Effector memory CD8-positive, alpha-beta T cell (primary cell): ENCODE results near the gene XRCC5.
A peak's percentile ranks its signal among the peaks of the same experiment; 100 is the strongest.

Experiments used
- ATAC-seq: fragments of 150-1000 bp; cut with Tn5 transposase; replicated peaks from 2 replicates; pipeline ENCODE4 v1.10.0; 2021; ENCODE audit warnings: mild to moderate bottlenecking, moderate library complexity
- DNase-seq, 3 experiments: peaks; one replicate each; pipeline ENCODE4 v3.0.0; 2021
- H3K27ac Mint-ChIP-seq, 2 donors: one replicate each; pipeline ENCODE4 v1.8.0; 2022; ENCODE audit warnings: mild to moderate bottlenecking in 2 of 2, mixed read lengths in 2 of 2, moderate library complexity in 2 of 2
- H3K27me3 Mint-ChIP-seq, 2 donors: one replicate each; pipeline ENCODE4 v1.8.0; 2022; ENCODE audit warnings: mixed read lengths in 2 of 2
- H3K36me3 Mint-ChIP-seq: one replicate; pipeline ENCODE4 v1.8.0; 2022; ENCODE audit warnings: mild to moderate bottlenecking, moderate library complexity, mixed read lengths; ENCODE audit not compliant: insufficient read depth
- H3K4me1 Mint-ChIP-seq, 2 donors: one replicate each; pipeline ENCODE4 v1.8.0; 2022; ENCODE audit warnings: low read depth in 2 of 2, mixed read lengths in 2 of 2
- H3K4me3 Mint-ChIP-seq, 2 donors: one replicate each; pipeline ENCODE4 v1.8.0; 2022; ENCODE audit warnings: mild to moderate bottlenecking in 2 of 2, mixed read lengths in 2 of 2, moderate library complexity in 2 of 2
- H3K9me3 Mint-ChIP-seq, 2 donors: one replicate each; pipeline ENCODE4 v1.8.0; 2022; ENCODE audit warnings: mixed read lengths in 2 of 2

Gene XRCC5

GRCh38 chr2:216159144-216159543 lies 50.0 kb downstream of the XRCC5 start:
- peaks cover 7 to 23% of the 10 kb centered on the region in 2 donors for H3K4me1 Mint-ChIP-seq
- peaks cover 83% of the 10 kb centered on the region for H3K36me3 Mint-ChIP-seq
- DNase-seq (no peak), ATAC-seq (no peak)
- no peaks in the 10 kb centered on the region for H3K27me3 Mint-ChIP-seq
- H3K27ac Mint-ChIP-seq = peak overlapping the region; percentile 53 to 56
- no peaks in the 10 kb centered on the region for H3K9me3 Mint-ChIP-seq
- no peak overlapping the region for H3K4me3 Mint-ChIP-seq

GRCh38 chr2:216159646-216160045 lies 50.5 kb downstream of the XRCC5 start:
- no peaks in the 10 kb centered on the region for H3K9me3 Mint-ChIP-seq
- no peaks in the 10 kb centered on the region for H3K27me3 Mint-ChIP-seq
- DNase-seq (no peak), ATAC-seq (no peak)
- peaks cover 84% of the 10 kb centered on the region for H3K36me3 Mint-ChIP-seq
- H3K4me1 Mint-ChIP-seq = peaks cover 7 to 18% of the 10 kb centered on the region in 2 donors
- H3K4me3 Mint-ChIP-seq = no peak overlapping the region
- H3K27ac Mint-ChIP-seq = peak overlapping the region in 1 of 2 donors; percentile 53

GRCh38 chr2:216160786-216161185 lies 51.6 kb downstream of the XRCC5 start:
- no peak overlapping the region for H3K4me3 Mint-ChIP-seq
- DNase-seq (no peak), ATAC-seq (no peak)
- H3K27me3 Mint-ChIP-seq = no peaks in the 10 kb centered on the region
- H3K27ac Mint-ChIP-seq = no peak overlapping the region
- H3K36me3 Mint-ChIP-seq = peaks cover 78% of the 10 kb centered on the region
- H3K9me3 Mint-ChIP-seq = no peaks in the 10 kb centered on the region
- peaks cover 7 to 14% of the 10 kb centered on the region in 2 donors for H3K4me1 Mint-ChIP-seq

- ATAC-seq = no peak
- no peak overlapping the region for H3K27ac Mint-ChIP-seq
Measured at GRCh38 chr2:216161967-216162366, 52.8 kb downstream of the XRCC5 start.

GRCh38 chr2:216163518-216163917 lies 54.4 kb downstream of the XRCC5 start:
- H3K27ac Mint-ChIP-seq = peak overlapping the region in 1 of 2 donors; percentile 72
- H3K9me3 Mint-ChIP-seq = no peaks in the 10 kb centered on the region

More at GRCh38 chr2:216161967-216162366, 52.8 kb downstream of the XRCC5 start:
- peaks cover 9 to 17% of the 10 kb centered on the region in 2 donors for H3K4me1 Mint-ChIP-seq
- H3K9me3 Mint-ChIP-seq = no peaks in the 10 kb centered on the region
- peaks cover 83% of the 10 kb centered on the region for H3K36me3 Mint-ChIP-seq
- DNase-seq = no peak
- H3K27me3 Mint-ChIP-seq = no peaks in the 10 kb centered on the region
- no peak overlapping the region for H3K4me3 Mint-ChIP-seq

GRCh38 chr2:216164087-216164486 lies 54.9 kb downstream of the XRCC5 start:
- peak overlapping the region; percentile 49 to 72 for H3K27ac Mint-ChIP-seq

More at GRCh38 chr2:216163518-216163917, 54.4 kb downstream of the XRCC5 start:
- Mint-ChIP-seq H3K4me3 (no peak overlapping the region), H3K4me1 (peaks cover 3 to 11% of the 10 kb centered on the region in 2 donors), H3K36me3 (peaks cover 83% of the 10 kb centered on the region), H3K27me3 (no peaks in the 10 kb centered on the region)
- ATAC-seq = no peak
- DNase-seq = no peak

GRCh38 chr2:216164576-216164975 lies 55.4 kb downstream of the XRCC5 start:
- no peak for ATAC-seq
- Mint-ChIP-seq H3K4me3 (no peak overlapping the region), H3K36me3 (peaks cover 87% of the 10 kb centered on the region), H3K27me3 (no peaks in the 10 kb centered on the region), H3K9me3 (no peaks in the 10 kb centered on the region), H3K27ac (peak overlapping the region in 1 of 2 donors; percentile 49), H3K4me1 (peaks cover 3 to 11% of the 10 kb centered on the region in 2 donors)
- DNase-seq = no peak

More at GRCh38 chr2:216164087-216164486, 54.9 kb downstream of the XRCC5 start:
- Mint-ChIP-seq H3K36me3 (peaks cover 87% of the 10 kb centered on the region), H3K9me3 (no peaks in the 10 kb centered on the region), H3K4me3 (no peak overlapping the region), H3K4me1 (peaks cover 3 to 13% of the 10 kb centered on the region in 2 donors), H3K27me3 (no peaks in the 10 kb centered on the region)
- DNase-seq = no peak
- no peak for ATAC-seq

GRCh38 chr2:216165711-216166110 lies 56.6 kb downstream of the XRCC5 start:
- Mint-ChIP-seq H3K4me3 (no peak overlapping the region), H3K27ac (peak overlapping the region in 1 of 2 donors; percentile 15), H3K36me3 (peaks cover 86% of the 10 kb centered on the region), H3K4me1 (peaks cover 3 to 11% of the 10 kb centered on the region in 2 donors), H3K27me3 (no peaks in the 10 kb centered on the region), H3K9me3 (no peaks in the 10 kb centered on the region)
- no peak for DNase-seq
- no peak for ATAC-seq

GRCh38 chr2:216169087-216169486 lies 59.9 kb downstream of the XRCC5 start:
- Mint-ChIP-seq H3K4me3 (no peak overlapping the region), H3K36me3 (peaks cover 76% of the 10 kb centered on the region), H3K9me3 (no peaks in the 10 kb centered on the region), H3K27ac (peak overlapping the region in 1 of 2 donors; percentile 67), H3K4me1 (peaks cover 14 to 33% of the 10 kb centered on the region in 2 donors), H3K27me3 (no peaks in the 10 kb centered on the region)
- ATAC-seq (no peak), DNase-seq (no peak)

- Mint-ChIP-seq H3K27ac (peak overlapping the region in 1 of 2 donors; percentile 77), H3K27me3 (no peaks in the 10 kb centered on the region), H3K4me3 (no peak overlapping the region), H3K4me1 (peaks cover 19 to 39% of the 10 kb centered on the region in 2 donors), H3K9me3 (no peaks in the 10 kb centered on the region), H3K36me3 (peaks cover 78% of the 10 kb centered on the region)
- DNase-seq (no peak), ATAC-seq (no peak)
Measured at GRCh38 chr2:216170076-216170763, 61.1 kb downstream of the XRCC5 start.

GRCh38 chr2:216171011-216171410 lies 61.9 kb downstream of the XRCC5 start:
- peaks cover 79% of the 10 kb centered on the region for H3K36me3 Mint-ChIP-seq
- no peak overlapping the region for H3K4me3 Mint-ChIP-seq
- DNase-seq (no peak), ATAC-seq (no peak)
- peak overlapping the region in 1 of 2 donors; percentile 77 for H3K27ac Mint-ChIP-seq
- no peaks in the 10 kb centered on the region for H3K9me3 Mint-ChIP-seq
- no peaks in the 10 kb centered on the region for H3K27me3 Mint-ChIP-seq
- peaks cover 23 to 39% of the 10 kb centered on the region in 2 donors for H3K4me1 Mint-ChIP-seq

- ATAC-seq (no peak), DNase-seq (no peak)
- peaks cover 70% of the 10 kb centered on the region for H3K36me3 Mint-ChIP-seq
- peaks cover 29 to 47% of the 10 kb centered on the region in 2 donors for H3K4me1 Mint-ChIP-seq
- H3K27me3 Mint-ChIP-seq = no peaks in the 10 kb centered on the region
- no peak overlapping the region for H3K4me3 Mint-ChIP-seq
- H3K27ac Mint-ChIP-seq = peak overlapping the region in 1 of 2 donors; percentile 51
- H3K9me3 Mint-ChIP-seq = no peaks in the 10 kb centered on the region
Measured at GRCh38 chr2:216172493-216172892, 63.3 kb downstream of the XRCC5 start.

GRCh38 chr2:216179015-216179414 lies 69.9 kb downstream of the XRCC5 start:
- H3K4me3 Mint-ChIP-seq = no peak overlapping the region
- H3K27me3 Mint-ChIP-seq = no peaks in the 10 kb centered on the region
- peaks cover 42 to 71% of the 10 kb centered on the region in 2 donors for H3K4me1 Mint-ChIP-seq
- no peak for DNase-seq
- H3K27ac Mint-ChIP-seq = peak overlapping the region in 1 of 2 donors; percentile 55
- peaks cover 39% of the 10 kb centered on the region for H3K36me3 Mint-ChIP-seq
- no peak for ATAC-seq
- H3K9me3 Mint-ChIP-seq = no peaks in the 10 kb centered on the region

- Mint-ChIP-seq H3K27me3 (no peaks in the 10 kb centered on the region), H3K4me3 (no peak overlapping the region), H3K9me3 (no peaks in the 10 kb centered on the region), H3K27ac (peak overlapping the region in 1 of 2 donors; percentile 80), H3K36me3 (peaks cover 25% of the 10 kb centered on the region), H3K4me1 (peaks cover 47 to 78% of the 10 kb centered on the region in 2 donors)
- ATAC-seq = no peak
- no peak for DNase-seq
Measured at GRCh38 chr2:216181351-216181750, 72.2 kb downstream of the XRCC5 start.
